Measurements from ENCODE around the gene GOLGA7B. TPM values are rescaled to one million over a fixed set of nuclear protein-coding genes. Genes with fewer than 3 reads are reported as not detected.

GOLGA7B gene
- total RNA-seq, 3 donors from 2014 or later (not counting 1 experiment from before 2014, with no cell fraction given), result 4.1 to 4.6 (median 4.1) TPM

DNA sequence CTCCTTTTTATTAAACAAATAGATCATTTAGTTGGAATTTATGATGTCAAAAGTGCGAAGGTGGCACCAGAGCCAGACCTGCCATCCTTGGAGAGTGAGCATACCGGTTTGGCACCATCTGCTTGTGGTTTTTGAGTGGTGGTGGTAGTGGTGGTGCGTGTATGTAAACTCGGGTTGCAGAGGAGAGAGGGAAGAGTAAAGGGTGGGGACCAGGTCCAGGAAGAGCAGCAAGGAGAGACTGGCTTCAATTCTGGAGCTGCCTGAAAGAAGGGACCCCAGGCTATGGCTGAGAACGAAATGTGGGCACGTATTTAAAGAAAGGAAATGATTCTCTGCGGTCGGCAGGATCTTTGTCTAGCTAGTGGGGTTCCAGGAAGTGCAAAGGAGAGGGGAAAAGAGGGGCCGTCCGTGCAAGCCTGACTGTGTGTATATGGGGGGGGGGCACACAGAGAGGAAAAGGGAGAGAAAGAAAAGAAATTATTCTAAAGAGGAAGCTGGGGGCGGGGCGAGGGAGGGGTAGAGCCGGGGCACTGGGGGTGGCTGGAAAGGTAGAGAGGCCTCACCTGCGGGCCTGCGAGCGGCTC is 448 bp upstream of the GOLGA7B start:
- TF ChIP-seq, protein P1, sequence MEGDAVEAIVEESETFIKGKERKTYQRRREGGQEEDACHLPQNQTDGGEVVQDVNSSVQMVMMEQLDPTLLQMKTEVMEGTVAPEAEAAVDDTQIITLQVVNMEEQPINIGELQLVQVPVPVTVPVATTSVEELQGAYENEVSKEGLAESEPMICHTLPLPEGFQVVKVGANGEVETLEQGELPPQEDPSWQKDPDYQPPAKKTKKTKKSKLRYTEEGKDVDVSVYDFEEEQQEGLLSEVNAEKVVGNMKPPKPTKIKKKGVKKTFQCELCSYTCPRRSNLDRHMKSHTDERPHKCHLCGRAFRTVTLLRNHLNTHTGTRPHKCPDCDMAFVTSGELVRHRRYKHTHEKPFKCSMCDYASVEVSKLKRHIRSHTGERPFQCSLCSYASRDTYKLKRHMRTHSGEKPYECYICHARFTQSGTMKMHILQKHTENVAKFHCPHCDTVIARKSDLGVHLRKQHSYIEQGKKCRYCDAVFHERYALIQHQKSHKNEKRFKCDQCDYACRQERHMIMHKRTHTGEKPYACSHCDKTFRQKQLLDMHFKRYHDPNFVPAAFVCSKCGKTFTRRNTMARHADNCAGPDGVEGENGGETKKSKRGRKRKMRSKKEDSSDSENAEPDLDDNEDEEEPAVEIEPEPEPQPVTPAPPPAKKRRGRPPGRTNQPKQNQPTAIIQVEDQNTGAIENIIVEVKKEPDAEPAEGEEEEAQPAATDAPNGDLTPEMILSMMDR (IDR thresholded peaks at IDR 0.05), result no peak
- peaks cover 19 to 32% of the 10 kb centered on the region in 2 donors for H3K4me1 Mint-ChIP-seq
- DNase-seq (peak in 1 of 2 donors; percentile 51), ATAC-seq (peak; percentile 22 to 32 (median 23))
- H3K4me3 ChIP-seq (ENCODE audit: low read length), result peak overlapping the region; percentile 61
- H3K36me3 Mint-ChIP-seq, result no peaks in the 10 kb centered on the region
- H3K27me3 Mint-ChIP-seq (ENCODE audit: low read depth in 2 of 2), result peaks cover 3 to 6% of the 10 kb centered on the region in 2 donors
- no peak overlapping the region for H3K27ac ChIP-seq (ENCODE audit: low read length)
- peaks cover 6% of the 10 kb centered on the region for H3K27me3 ChIP-seq (ENCODE audit: control insufficient read depth, insufficient read depth, low read length)
- peaks cover 0 to under 1% of the 10 kb centered on the region in 2 donors for H3K9me3 Mint-ChIP-seq
- 2% methylated on average over 16 of the region's 16 CpGs for WGBS (ENCODE audit: insufficient coverage)
- H3K9me3 ChIP-seq (ENCODE audit: control insufficient read depth, insufficient read depth, low read length), result no peaks in the 10 kb centered on the region
- H3K27ac Mint-ChIP-seq, result peak overlapping the region; percentile 53 to 85
- peak overlapping the region; percentile 94 for H3K4me3 Mint-ChIP-seq
- H3K36me3 ChIP-seq (ENCODE audit: control insufficient read depth, insufficient read depth, low read length), result no peaks in the 10 kb centered on the region
- intact Hi-C loops (cut with micrococcal nuclease), result no loop called here
- peaks cover 24% of the 10 kb centered on the region for H3K4me1 ChIP-seq (ENCODE audit: control insufficient read depth, insufficient read depth, low read length)

DNA sequence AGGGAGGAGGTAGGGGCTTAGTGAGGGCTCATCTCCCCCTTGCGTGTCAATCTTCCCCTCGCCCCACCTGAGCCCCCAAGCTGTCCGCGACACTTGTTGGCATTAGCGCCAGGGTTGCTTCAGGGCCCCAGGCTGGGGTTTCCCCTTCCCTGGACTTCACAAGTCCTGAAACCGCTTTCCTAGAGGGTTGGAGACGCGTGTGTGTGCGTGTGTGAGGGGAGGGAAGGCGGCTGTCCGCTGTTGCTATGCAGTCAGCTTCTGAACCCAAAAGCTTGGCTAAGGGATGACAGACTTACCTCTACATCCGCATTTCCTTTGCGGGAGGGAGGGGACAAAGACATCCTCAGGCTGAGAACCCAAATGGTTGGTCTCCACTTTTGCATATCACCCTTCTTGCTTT is 803 bp downstream of the GOLGA7B start:
- peaks cover 6% of the 10 kb centered on the region for H3K27me3 ChIP-seq (ENCODE audit: control insufficient read depth, insufficient read depth, low read length)
- peak overlapping the region; percentile 86 for H3K4me3 Mint-ChIP-seq
- no peaks in the 10 kb centered on the region for H3K36me3 ChIP-seq (ENCODE audit: control insufficient read depth, insufficient read depth, low read length)
- H3K4me1 Mint-ChIP-seq, result peaks cover 19 to 32% of the 10 kb centered on the region in 2 donors
- peak in 2 of 3 donors; percentile 1 to 11 for ATAC-seq
- H3K27ac ChIP-seq (ENCODE audit: low read length), result no peak overlapping the region
- peak in 1 of 2 donors; percentile 58 for DNase-seq
- peaks cover 24% of the 10 kb centered on the region for H3K4me1 ChIP-seq (ENCODE audit: control insufficient read depth, insufficient read depth, low read length)
- H3K9me3 ChIP-seq (ENCODE audit: control insufficient read depth, insufficient read depth, low read length), result no peaks in the 10 kb centered on the region
- H3K27me3 Mint-ChIP-seq (ENCODE audit: low read depth in 2 of 2), result peaks cover 3 to 6% of the 10 kb centered on the region in 2 donors
- H3K27ac Mint-ChIP-seq, result peak overlapping the region; percentile 34 to 65
- 43% methylated on average over 8 of the region's 13 CpGs for WGBS (ENCODE audit: insufficient coverage)
- intact Hi-C loops (cut with micrococcal nuclease), result no loop called here
- peak overlapping the region; percentile 26 for H3K4me3 ChIP-seq (ENCODE audit: low read length)
- H3K36me3 Mint-ChIP-seq, result no peaks in the 10 kb centered on the region
- H3K9me3 Mint-ChIP-seq, result no peaks in the 10 kb centered on the region
- TF ChIP-seq, protein P1 (IDR thresholded peaks at IDR 0.05), result no peak

DNA sequence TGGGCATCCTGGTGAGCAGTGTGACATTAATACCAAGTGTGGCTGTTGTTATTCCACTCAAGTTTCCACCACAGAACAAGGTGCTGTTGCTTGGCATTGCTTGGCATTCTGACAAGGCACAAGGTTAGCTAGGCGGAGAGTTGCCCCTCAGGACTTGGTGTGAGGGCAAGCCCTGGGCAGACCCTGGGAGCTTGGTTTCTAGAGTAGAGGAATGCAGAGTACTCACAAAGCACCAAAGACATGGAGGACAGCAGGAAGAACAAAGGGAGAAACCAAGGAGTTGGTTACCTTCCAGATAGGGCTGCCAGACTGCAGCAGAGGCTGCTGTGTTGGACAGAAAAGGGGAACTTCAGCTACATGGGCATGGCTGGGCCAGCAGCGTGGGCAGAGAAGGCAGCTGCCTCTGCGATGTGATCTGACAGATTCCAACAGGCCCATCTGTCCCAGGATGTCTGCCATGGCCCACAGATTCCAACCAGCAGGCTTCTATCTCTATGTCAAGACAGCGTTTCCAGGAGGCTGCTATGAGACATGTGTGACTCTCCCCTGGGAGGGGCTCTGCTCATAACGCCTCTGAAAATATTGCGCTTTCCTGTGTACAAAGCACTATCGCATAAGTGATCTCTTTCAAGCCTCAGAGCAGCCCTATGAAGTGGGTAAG is 1.8 kb downstream of the GOLGA7B start:
- peaks cover 19 to 32% of the 10 kb centered on the region in 2 donors for H3K4me1 Mint-ChIP-seq
- Histone ChIP-seq H3K4me3 (ENCODE audit: low read length) (no peak overlapping the region), H3K36me3 (ENCODE audit: control insufficient read depth, insufficient read depth, low read length) (no peaks in the 10 kb centered on the region), H3K9me3 (ENCODE audit: control insufficient read depth, insufficient read depth, low read length) (no peaks in the 10 kb centered on the region), H3K4me1 (ENCODE audit: control insufficient read depth, insufficient read depth, low read length) (peaks cover 24% of the 10 kb centered on the region), H3K27ac (ENCODE audit: low read length) (no peak overlapping the region), H3K27me3 (ENCODE audit: control insufficient read depth, insufficient read depth, low read length) (peaks cover 6% of the 10 kb centered on the region)
- H3K4me3 Mint-ChIP-seq, result peak overlapping the region; percentile 86
- H3K27ac Mint-ChIP-seq, result no peak overlapping the region
- WGBS (ENCODE audit: insufficient coverage), result 59% methylated on average over 7 of the region's 7 CpGs
- H3K9me3 Mint-ChIP-seq, result no peaks in the 10 kb centered on the region
- no peaks in the 10 kb centered on the region for H3K36me3 Mint-ChIP-seq
- ATAC-seq, result no peak
- TF ChIP-seq, protein P1 (IDR thresholded peaks at IDR 0.05), result no peak
- H3K27me3 Mint-ChIP-seq (ENCODE audit: low read depth in 2 of 2), result peaks cover 3 to 6% of the 10 kb centered on the region in 2 donors
- intact Hi-C loops (cut with micrococcal nuclease), result no loop called here
- peak in 1 of 2 donors; percentile 61 for DNase-seq
